Activated CD4-positive, alpha-beta T cell treated with anti-CD3 and anti-CD28 coated beads, Interleukin-2, amount 10 ng/mL, durations not matched to agents 7 days and 5 days (primary cell): ENCODE data around the gene CRB3. TPM values are rescaled to one million over a fixed set of nuclear protein-coding genes. Genes with fewer than 3 reads are reported as not detected.

Experiments
- CTCF ChIA-PET: fragments of 350-600 bp; sonication (Branson Sonifier 250); formaldehyde crosslinking; loops from one replicate; lab custom pipeline; 2021; ENCODE audit warnings: antibody characterized with exemption; lab: Charles Lee
- POLR2A ChIA-PET: fragments of 350-600 bp; sonication (Branson Sonifier 250); formaldehyde crosslinking; loops from one replicate; lab custom pipeline; 2021; ENCODE audit warnings: antibody characterized with exemption; lab: Charles Lee
- DNase-seq: peaks from one replicate; pipeline ENCODE4 v3.0.0-alpha.2; 2020
- H3K27ac Mint-ChIP-seq: one replicate; pipeline ENCODE4 v1.8.0; 2021; ENCODE audit warnings: mild to moderate bottlenecking, moderate library complexity, mixed read lengths
- H3K27me3 Mint-ChIP-seq: one replicate; pipeline ENCODE4 v1.8.0; 2021; ENCODE audit warnings: mixed read lengths
- H3K36me3 Mint-ChIP-seq: one replicate; pipeline ENCODE4 v1.8.0; 2021; ENCODE audit warnings: low read depth, mixed read lengths
- H3K4me1 Mint-ChIP-seq: one replicate; pipeline ENCODE4 v1.8.0; 2021; ENCODE audit warnings: mixed read lengths
- H3K4me3 Mint-ChIP-seq: one replicate; pipeline ENCODE4 v1.8.0; 2021; ENCODE audit warnings: mild to moderate bottlenecking, moderate library complexity, mixed read lengths
- H3K9me3 Mint-ChIP-seq: one replicate; pipeline ENCODE4 v1.8.0; 2021; ENCODE audit warnings: mixed read lengths
- total RNA-seq, 2 experiments: library from RNA; stranded (reverse); gene quantifications; one replicate each; pipeline ENCODE4 v1.2.3, GENCODE V29; 2021

The CRB3 gene
- total RNA-seq, 2 experiments from 2014 or later, result 0.33 to 0.64 TPM

- Mint-ChIP-seq H3K4me3 (no peak overlapping the region), H3K4me1 (no peaks in the 10 kb centered on the region), H3K27me3 (no peaks in the 10 kb centered on the region), H3K36me3 (no peaks in the 10 kb centered on the region), H3K27ac (no peak overlapping the region), H3K9me3 (no peaks in the 10 kb centered on the region)
- POLR2A ChIA-PET, result no interaction called here
- DNase-seq, result no peak
- CTCF ChIA-PET, result no interaction called here
Observed at GRCh38 chr19:6443986-6444385, 20.1 kb upstream of the CRB3 start.

- no peak overlapping the region for H3K4me3 Mint-ChIP-seq
- H3K36me3 Mint-ChIP-seq, result peaks cover 1% of the 10 kb centered on the region
- H3K4me1 Mint-ChIP-seq, result no peaks in the 10 kb centered on the region
- H3K27ac Mint-ChIP-seq, result no peak overlapping the region
- ChIA-PET POLR2A (no interaction called here), CTCF (no interaction called here)
- H3K27me3 Mint-ChIP-seq, result no peaks in the 10 kb centered on the region
- H3K9me3 Mint-ChIP-seq, result no peaks in the 10 kb centered on the region
- no peak for DNase-seq
Observed at GRCh38 chr19:6446452-6446851, 17.6 kb upstream of the CRB3 start.

- no peak for DNase-seq
- peaks cover 10% of the 10 kb centered on the region for H3K36me3 Mint-ChIP-seq
- no peaks in the 10 kb centered on the region for H3K4me1 Mint-ChIP-seq
- no peaks in the 10 kb centered on the region for H3K27me3 Mint-ChIP-seq
- POLR2A ChIA-PET, result no interaction called here
- CTCF ChIA-PET, result no interaction called here
- H3K4me3 Mint-ChIP-seq, result no peak overlapping the region
- no peak overlapping the region for H3K27ac Mint-ChIP-seq
- no peaks in the 10 kb centered on the region for H3K9me3 Mint-ChIP-seq
Observed at GRCh38 chr19:6448045-6448444, 16.0 kb upstream of the CRB3 start.

- ChIA-PET POLR2A (no interaction called here), CTCF (interaction anchor here (0.6 kb wide), 1 partner anchor 717 kb away, joined by 3 read pairs; no protein-coding TSS in a partner anchor)
- no peak overlapping the region for H3K27ac Mint-ChIP-seq
- DNase-seq, result no peak
- H3K27me3 Mint-ChIP-seq, result no peaks in the 10 kb centered on the region
- H3K9me3 Mint-ChIP-seq, result peaks cover 14% of the 10 kb centered on the region
- no peaks in the 10 kb centered on the region for H3K4me1 Mint-ChIP-seq
- peaks cover 31% of the 10 kb centered on the region for H3K36me3 Mint-ChIP-seq
- H3K4me3 Mint-ChIP-seq, result no peak overlapping the region
Observed at GRCh38 chr19:6450166-6450565, 13.9 kb upstream of the CRB3 start.

GRCh38 chr19:6451583-6452222 lies 12.4 kb upstream of the CRB3 start:
- CTCF ChIA-PET, result interaction anchor here (0.6 kb wide), 1 partner anchor 1157 kb away, joined by 3 read pairs; no protein-coding TSS in a partner anchor
- Mint-ChIP-seq H3K27ac (no peak overlapping the region), H3K4me3 (no peak overlapping the region), H3K9me3 (peaks cover 20% of the 10 kb centered on the region), H3K36me3 (peaks cover 44% of the 10 kb centered on the region), H3K4me1 (no peaks in the 10 kb centered on the region), H3K27me3 (no peaks in the 10 kb centered on the region)
- POLR2A ChIA-PET, result no interaction called here
- DNase-seq, result no peak

- ChIA-PET CTCF (interaction anchor here (0.6 kb wide), 1 partner anchor 370 kb away, joined by 3 read pairs; no protein-coding TSS in a partner anchor), POLR2A (no interaction called here)
- peaks cover 44% of the 10 kb centered on the region for H3K36me3 Mint-ChIP-seq
Observed at GRCh38 chr19:6452223-6452614, 11.9 kb upstream of the CRB3 start.

GRCh38 chr19:6452899-6453298 lies 11.2 kb upstream of the CRB3 start:
- Mint-ChIP-seq H3K9me3 (peaks cover 20% of the 10 kb centered on the region), H3K27me3 (no peaks in the 10 kb centered on the region), H3K36me3 (peaks cover 47% of the 10 kb centered on the region), H3K27ac (no peak overlapping the region), H3K4me3 (no peak overlapping the region), H3K4me1 (no peaks in the 10 kb centered on the region)
- DNase-seq, result no peak
- POLR2A ChIA-PET, result no interaction called here
- CTCF ChIA-PET, result interaction anchor here (0.6 kb wide), 1 partner anchor 370 kb away, joined by 3 read pairs; no protein-coding TSS in a partner anchor

More at GRCh38 chr19:6452223-6452614, 11.9 kb upstream of the CRB3 start:
- no peaks in the 10 kb centered on the region for H3K4me1 Mint-ChIP-seq
- no peak for DNase-seq
- no peak overlapping the region for H3K4me3 Mint-ChIP-seq
- peaks cover 20% of the 10 kb centered on the region for H3K9me3 Mint-ChIP-seq
- no peak overlapping the region for H3K27ac Mint-ChIP-seq
- H3K27me3 Mint-ChIP-seq, result no peaks in the 10 kb centered on the region

- CTCF ChIA-PET, result interaction anchor here (0.6 to 0.7 kb wide), 2 partner anchors 28 to 325 kb away, joined by 3 to 5 read pairs; no protein-coding TSS in a partner anchor
- Mint-ChIP-seq H3K36me3 (peaks cover 47% of the 10 kb centered on the region), H3K27ac (no peak overlapping the region), H3K4me1 (peaks cover 6% of the 10 kb centered on the region), H3K4me3 (no peak overlapping the region), H3K27me3 (no peaks in the 10 kb centered on the region), H3K9me3 (peaks cover 20% of the 10 kb centered on the region)
- no peak for DNase-seq
- POLR2A ChIA-PET, result no interaction called here
Observed at GRCh38 chr19:6453951-6454565, 10.0 kb upstream of the CRB3 start.

GRCh38 chr19:6455924-6456323 lies 8.1 kb upstream of the CRB3 start:
- peaks cover 20% of the 10 kb centered on the region for H3K9me3 Mint-ChIP-seq
- ChIA-PET POLR2A (no interaction called here), CTCF (interaction anchor here (0.6 to 1.3 kb wide), 2 partner anchors 25 to 26 kb away, joined by 3 read pairs; partner anchors contain the start of gene DENND1C)
- no peak overlapping the region for H3K4me3 Mint-ChIP-seq
- DNase-seq, result no peak
- H3K36me3 Mint-ChIP-seq, result peaks cover 47% of the 10 kb centered on the region
- no peaks in the 10 kb centered on the region for H3K27me3 Mint-ChIP-seq
- H3K27ac Mint-ChIP-seq, result no peak overlapping the region
- peaks cover 12% of the 10 kb centered on the region for H3K4me1 Mint-ChIP-seq

GRCh38 chr19:6457958-6458694 lies 5.9 kb upstream of the CRB3 start:
- H3K27me3 Mint-ChIP-seq, result no peaks in the 10 kb centered on the region
- ChIA-PET CTCF (interaction anchor here (1.6 kb wide), 1 partner anchor 21 kb away, joined by 3 read pairs; no protein-coding TSS in a partner anchor), POLR2A (no interaction called here)
- peaks cover 18% of the 10 kb centered on the region for H3K4me1 Mint-ChIP-seq
- H3K4me3 Mint-ChIP-seq, result peak overlapping the region; percentile 82
- peaks cover 20% of the 10 kb centered on the region for H3K9me3 Mint-ChIP-seq
- H3K36me3 Mint-ChIP-seq, result peaks cover 37% of the 10 kb centered on the region
- DNase-seq, result no peak
- H3K27ac Mint-ChIP-seq, result peak overlapping the region; percentile 77

- H3K27ac Mint-ChIP-seq, result peak overlapping the region; percentile 77
- H3K9me3 Mint-ChIP-seq, result peaks cover 16% of the 10 kb centered on the region
- H3K27me3 Mint-ChIP-seq, result no peaks in the 10 kb centered on the region
- DNase-seq, result no peak
- H3K4me3 Mint-ChIP-seq, result peak overlapping the region; percentile 82
- POLR2A ChIA-PET, result no interaction called here
- peaks cover 18% of the 10 kb centered on the region for H3K4me1 Mint-ChIP-seq
- CTCF ChIA-PET, result interaction anchor here (1.6 kb wide), 1 partner anchor 22 kb away, joined by 3 read pairs; no protein-coding TSS in a partner anchor
- H3K36me3 Mint-ChIP-seq, result peaks cover 30% of the 10 kb centered on the region
Observed at GRCh38 chr19:6458695-6459261, 5.3 kb upstream of the CRB3 start.

- peak; percentile 65 for DNase-seq
- POLR2A ChIA-PET, result interaction anchor here (0.7 kb wide), 1 partner anchor 86 kb away, joined by 3 read pairs; no protein-coding TSS in a partner anchor
- H3K36me3 Mint-ChIP-seq, result peaks cover 23% of the 10 kb centered on the region
- H3K4me1 Mint-ChIP-seq, result peaks cover 21% of the 10 kb centered on the region
- peak within 1 kb of the TSS; percentile 89 for H3K27ac Mint-ChIP-seq
- no peaks in the 10 kb centered on the region for H3K27me3 Mint-ChIP-seq
- CTCF ChIA-PET, result interaction anchor here (0.6 kb wide), 1 partner anchor 11 kb away, joined by 3 read pairs; no protein-coding TSS in a partner anchor
- H3K4me3 Mint-ChIP-seq, result peak within 1 kb of the TSS; percentile 93
- H3K9me3 Mint-ChIP-seq, result peaks cover 11% of the 10 kb centered on the region
Observed at GRCh38 chr19:6459262-6460098, 4.6 kb upstream of the CRB3 start, which contains the start of gene SLC25A23. Gene SLC25A23, minus strand, starts transcription at chr19:6459792. Its CDS starts 164 bp downstream, at chr19:6459628.
